ENCODE data around the gene PIAS1.
A peak's percentile ranks its signal among the peaks of the same experiment; 100 is the strongest.
"Not testable (repeated sequence)": the region's sequence is repeated elsewhere in the genome, so short reads cannot be mapped to it uniquely, and the experiment has no call there.

The PIAS1 gene

GRCh38 chr15:68221530-68222431 lies 167.7 kb downstream of the PIAS1 start:
- not testable (repeated sequence) for DNase-seq

DNA sequence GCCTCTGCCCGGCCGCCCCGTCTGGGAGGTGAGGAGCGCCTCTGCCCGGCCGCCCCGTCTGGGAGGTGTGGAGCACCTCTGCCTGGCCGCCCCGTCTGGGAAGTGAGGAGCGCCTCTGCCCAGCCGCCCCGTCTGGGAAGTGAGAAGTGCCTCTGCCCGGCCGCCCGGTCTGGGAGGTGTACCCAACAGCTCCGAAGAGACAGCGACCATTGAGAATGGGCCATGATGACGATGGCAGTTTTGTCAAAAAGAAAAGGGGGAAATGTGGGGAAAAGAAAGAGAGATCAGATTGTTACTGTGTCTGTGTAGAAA lies 168.3 kb downstream of the PIAS1 start:
- not testable (repeated sequence) for DNase-seq

- DNase-seq: no peak
Observed at GRCh38 chr15:68223171-68223570, 169.1 kb downstream of the PIAS1 start.

DNA sequence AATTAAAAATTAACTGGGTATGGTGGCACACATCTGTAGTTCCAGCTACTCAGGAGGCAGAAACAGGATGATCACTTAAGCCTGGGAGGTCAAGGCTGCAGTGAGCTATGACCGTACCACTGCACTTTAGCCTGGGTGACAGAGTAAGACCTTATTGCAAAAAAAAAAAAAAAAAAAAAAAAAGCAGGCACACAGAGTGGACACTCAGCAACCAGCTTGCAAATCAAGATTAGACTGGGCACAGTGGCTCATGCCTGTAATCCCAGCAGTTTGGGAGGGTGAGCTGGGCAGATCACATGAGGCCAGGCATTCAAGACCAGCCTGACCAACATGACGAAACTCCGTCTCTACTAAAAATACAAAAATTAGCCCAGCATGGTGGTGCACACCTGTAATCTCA lies 170.0 kb downstream of the PIAS1 start:
- DNase-seq: no peak

DNA sequence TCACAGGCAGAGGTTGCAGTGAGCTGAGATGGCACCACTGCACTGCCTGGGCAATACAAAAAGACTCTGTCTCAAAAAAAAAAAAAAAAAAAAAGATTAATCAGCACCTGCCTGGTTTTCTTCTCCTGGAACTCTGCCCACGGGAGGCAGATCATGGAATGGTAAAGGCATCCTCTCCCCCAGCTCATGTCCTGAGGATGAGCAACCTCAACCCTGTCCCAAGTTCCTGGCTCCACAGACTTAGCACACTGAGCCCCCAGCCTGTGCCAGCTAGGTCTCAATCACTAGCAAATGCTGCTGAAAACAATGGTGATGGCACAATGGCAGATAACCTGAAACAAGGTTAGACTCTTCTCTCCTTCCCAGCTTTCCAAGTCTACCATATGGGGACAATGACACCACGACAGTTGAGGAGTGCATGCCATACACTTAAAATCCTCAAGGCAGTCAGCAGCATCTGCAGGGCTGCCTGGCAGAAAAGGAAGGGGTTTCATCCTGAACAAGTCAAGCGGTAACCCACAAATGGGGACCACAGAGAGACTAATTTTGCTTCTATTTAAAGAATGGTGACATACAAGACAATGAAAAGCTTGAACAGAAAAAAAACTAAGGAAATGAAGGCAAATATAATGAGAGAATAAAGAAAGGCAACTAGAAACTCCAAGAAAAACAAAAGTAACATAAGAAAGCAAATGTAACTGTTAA lies 170.6 kb downstream of the PIAS1 start:
- no peak for DNase-seq

DNA sequence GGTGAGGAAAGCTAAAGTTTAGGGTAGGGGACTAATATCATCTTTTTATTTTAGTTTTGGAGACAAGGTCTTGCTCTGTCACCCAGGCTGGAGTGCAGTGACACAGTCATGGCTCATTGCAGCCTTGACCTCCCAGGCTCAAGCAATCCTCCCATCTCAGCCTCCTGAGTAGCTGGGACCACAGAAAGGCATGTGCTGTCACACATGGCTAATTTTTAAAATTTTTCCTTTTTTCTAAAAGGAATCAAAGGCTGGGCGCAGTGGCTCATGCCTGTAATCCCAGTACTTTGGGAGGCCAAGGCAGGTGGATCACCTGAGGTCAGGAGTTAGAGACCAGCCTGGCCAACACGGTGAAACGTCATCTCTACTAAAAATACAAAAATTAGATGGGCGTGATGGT lies 171.3 kb downstream of the PIAS1 start:
- DNase-seq: not testable (repeated sequence)

- no peak for DNase-seq
Observed at GRCh38 chr15:68227643-68228142, 173.6 kb downstream of the PIAS1 start.

DNA sequence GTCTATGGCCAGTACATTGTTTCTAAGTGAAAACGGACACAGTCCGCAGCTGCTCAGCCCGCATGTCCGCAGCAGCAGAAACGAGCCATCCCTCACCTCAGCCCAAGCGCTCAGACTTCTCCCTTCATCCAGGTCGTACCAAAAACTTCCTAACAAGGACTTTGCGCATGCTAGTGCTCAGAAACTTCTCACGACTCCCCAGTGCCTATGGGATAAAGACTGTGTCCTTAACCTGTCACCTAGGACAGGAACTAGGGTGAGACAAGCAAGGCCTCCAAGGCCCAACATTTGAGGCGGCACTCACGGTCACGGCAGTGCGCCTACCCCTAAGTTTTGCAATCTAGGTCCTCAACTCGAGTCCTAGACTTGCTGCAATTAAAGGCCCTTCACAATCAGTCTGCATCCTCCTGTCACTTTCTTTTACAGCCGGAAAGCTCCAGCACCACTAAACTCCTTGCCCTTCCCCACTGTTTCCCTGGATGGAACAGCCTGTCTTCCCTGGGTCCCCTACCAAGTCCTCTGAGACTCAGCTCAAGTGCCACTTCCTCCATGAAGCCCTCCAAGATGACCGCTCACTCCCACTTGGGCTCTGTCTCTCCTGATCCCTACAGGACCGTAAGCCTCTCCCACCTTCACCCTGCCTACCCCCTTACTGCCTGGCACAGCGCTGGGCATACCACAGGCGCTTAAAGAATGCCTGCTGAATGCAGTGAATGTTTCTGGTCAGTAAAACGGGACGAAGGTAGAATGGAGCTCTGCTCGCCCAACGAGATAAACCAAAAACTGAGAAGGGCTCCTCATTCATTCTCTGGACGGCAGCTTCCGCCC lies 174.2 kb downstream of the PIAS1 start:
- no peak for DNase-seq

DNA sequence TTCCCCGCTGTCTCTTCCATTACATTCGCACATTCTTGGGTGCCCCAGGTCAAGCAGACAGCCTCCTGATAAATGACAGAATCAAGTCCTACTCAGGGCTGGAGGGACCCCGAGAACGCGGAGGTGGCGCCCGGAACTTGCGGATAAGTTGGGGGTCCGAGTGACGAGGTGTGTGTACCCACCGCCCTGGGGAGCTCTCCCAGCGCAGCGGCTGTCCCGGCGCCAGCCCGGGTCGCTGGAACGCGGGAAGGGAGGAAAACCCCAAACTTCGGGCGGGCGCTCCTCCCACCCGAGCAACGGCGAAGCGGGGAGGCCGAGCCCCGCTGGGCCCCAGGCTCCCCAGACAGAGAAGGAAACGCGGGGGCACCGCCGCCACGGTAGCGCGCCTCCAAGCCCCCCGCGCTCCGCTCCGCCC lies 174.9 kb downstream of the PIAS1 start:
- no peak for DNase-seq

GRCh38 chr15:68229386-68230156 lies 175.5 kb downstream of the PIAS1 start, which contains the start of gene CLN6:
TSS of gene CLN6 (minus strand) at chr15:68229728. CDS start at chr15:68229584, 144 bp downstream.
- DNase-seq: peak; percentile 82 to 85

DNA sequence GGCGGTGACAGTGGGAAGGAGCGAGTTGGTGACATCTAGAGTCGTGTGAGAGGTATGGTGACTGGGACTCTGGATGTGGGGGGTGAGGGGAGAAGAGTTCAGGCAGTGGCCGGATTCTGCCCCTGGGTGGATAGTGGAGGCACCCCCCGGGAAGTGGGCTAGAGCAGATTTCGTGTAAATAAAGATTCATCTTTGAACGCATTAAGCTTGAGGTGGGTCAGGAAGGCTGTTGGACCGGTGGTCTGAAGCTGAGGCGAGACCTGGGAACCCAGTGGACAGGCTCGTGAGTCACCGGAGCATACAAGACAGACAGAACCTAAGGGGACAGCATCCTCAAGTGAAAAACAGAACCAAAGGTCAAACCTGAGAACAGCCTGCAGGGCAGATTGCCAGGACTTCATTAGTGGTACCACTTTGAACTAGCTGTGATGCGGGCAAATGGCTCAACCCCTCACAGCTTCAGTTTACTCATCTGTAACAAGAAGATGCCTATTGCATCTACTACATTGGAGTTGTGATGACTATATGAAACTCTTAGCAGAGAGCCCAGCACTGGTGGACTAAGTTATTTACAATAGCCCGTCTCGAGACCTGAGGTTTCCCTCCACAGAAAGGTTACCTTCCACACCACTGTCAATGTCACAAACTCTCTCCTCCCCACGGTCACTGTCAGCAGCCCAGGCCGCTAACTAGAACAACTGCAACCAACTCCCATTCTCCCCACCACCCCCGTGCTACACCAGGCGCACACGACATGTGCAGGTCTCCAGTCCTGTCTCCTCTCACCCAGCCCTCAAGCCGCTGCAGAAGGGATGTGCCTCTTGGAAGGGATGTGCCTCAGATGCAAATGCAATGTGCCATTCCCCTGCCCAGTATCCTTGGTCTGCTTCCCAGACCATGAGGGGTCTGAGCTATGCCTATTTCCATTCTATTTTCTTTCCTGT lies 176.3 kb downstream of the PIAS1 start:
- no peak for DNase-seq

- no peak for DNase-seq
Observed at GRCh38 chr15:68231102-68231818, 177.1 kb downstream of the PIAS1 start.

GRCh38 chr15:68232449-68232848 lies 178.3 kb downstream of the PIAS1 start:
- DNase-seq: no peak

DNA sequence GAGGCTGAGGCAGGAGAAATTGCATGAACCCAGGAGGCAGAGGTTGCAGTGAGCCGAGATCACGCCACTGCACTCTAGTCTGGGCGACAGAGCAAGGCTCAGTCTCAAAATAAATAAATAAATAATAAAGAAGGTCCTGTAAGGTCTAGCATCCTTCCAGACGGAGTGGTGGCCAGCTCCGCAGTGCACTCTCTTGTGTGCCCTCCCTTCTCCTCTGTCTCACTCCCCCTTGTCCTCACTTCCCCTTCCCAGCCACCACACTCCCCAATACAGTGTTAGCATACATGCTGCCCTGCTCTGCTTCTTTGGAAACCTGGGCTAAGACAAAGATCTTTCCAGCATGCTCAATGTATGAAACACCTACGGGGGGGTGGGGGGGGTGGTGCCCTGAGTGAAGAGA lies 178.8 kb downstream of the PIAS1 start:
- no peak for DNase-seq

- no peak for DNase-seq
Observed at GRCh38 chr15:68234060-68234459, 179.9 kb downstream of the PIAS1 start.

GRCh38 chr15:68234520-68234919 lies 180.4 kb downstream of the PIAS1 start:
- not testable (repeated sequence) for DNase-seq

- no peak for DNase-seq
Observed at GRCh38 chr15:68235022-68235421, 180.9 kb downstream of the PIAS1 start.

- DNase-seq: no peak
Observed at GRCh38 chr15:68239025-68239424, 184.9 kb downstream of the PIAS1 start.

DNA sequence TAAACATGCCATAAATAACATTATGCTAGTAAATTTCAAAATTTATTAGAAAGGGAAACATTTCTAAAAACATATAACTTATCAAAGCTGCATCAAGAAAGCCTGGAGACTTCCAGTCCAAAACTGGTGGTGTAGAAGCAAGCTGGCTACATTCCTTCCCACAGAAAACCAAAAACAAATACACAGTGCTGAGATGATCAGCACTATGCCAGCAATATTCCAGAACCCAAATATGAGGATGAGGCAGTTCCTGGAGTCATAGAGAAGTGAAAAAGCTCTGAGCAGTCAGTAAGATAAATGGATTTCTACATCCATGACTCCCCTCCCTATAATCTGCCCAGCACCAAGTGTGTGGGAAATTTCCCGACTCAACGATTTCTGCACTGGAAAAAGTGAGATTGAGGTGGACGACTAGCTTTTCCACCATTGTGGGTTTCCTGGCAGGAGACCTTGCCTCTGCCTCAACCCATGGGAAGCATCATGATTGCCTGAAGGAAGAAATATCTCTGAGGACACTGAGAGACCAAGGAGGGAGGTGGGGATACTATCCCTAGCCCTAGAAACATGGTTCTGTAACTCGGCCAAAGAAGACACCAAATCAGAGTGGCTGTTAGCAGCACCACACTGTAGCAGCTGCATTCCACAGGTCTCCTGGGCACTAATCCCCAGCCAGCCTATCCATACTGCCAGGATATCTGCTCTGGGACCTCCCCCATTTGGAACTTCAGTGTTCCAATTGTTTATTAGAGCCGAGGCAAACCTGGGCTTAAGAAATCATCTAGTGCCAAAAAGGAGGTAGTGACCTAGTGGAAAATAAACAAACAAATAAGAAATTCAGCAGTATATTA lies 187.2 kb downstream of the PIAS1 start:
- DNase-seq: no peak
